Lower lobe of right lung (tissue), 2 donors: Measurements from ENCODE around the gene LONRF3. TPM values are rescaled to one million over a fixed set of nuclear protein-coding genes. Genes with fewer than 3 reads are reported as not detected.

ENCODE experiments used
- ATAC-seq, 2 donors: fragments of 200-7000 bp; cut with Tn5 transposase; one replicate each; pipeline ENCODE4 v1.9.1; 2020 to 2022; ENCODE audit warnings: mild to moderate bottlenecking in 2 of 2, moderate library complexity in 2 of 2
- DNase-seq: peaks from one replicate; pipeline ENCODE4 v3.0.0-alpha.2; 2020
- H3K27ac ChIP-seq: fragments of 200-600 bp; one replicate; pipeline ENCODE4 v1.8.0; 2022
- H3K27me3 ChIP-seq: fragments of 200-600 bp; one replicate; pipeline ENCODE4 v1.8.0; 2022; ENCODE audit warnings: low read depth
- H3K36me3 ChIP-seq: fragments of 200-600 bp; one replicate; pipeline ENCODE4 v1.8.0; 2022; ENCODE audit warnings: mild to moderate bottlenecking
- H3K4me1 ChIP-seq: fragments of 200-600 bp; one replicate; pipeline ENCODE4 v1.8.0; 2022
- H3K4me3 ChIP-seq: fragments of 200-600 bp; one replicate; pipeline ENCODE4 v1.8.0; 2022; ENCODE audit warnings: mild to moderate bottlenecking
- H3K9me3 ChIP-seq: fragments of 200-600 bp; one replicate; pipeline ENCODE4 v1.8.0; 2022
- intact Hi-C: fragments of 100-400 bp; cut with DNase I; formaldehyde crosslinking; loops from one replicate; pipeline ENCODE4 v1.11.0; 2022
- total RNA-seq: library from RNA; stranded (reverse); fragmentation: NEBNext Ultra II Directional; extraction: Animal tissue kit (Norgen Biotek cat#: 25700); gene quantifications from one replicate; pipeline ENCODE4 v1.2.1, GENCODE V29; 2021
- TF ChIP-seq, protein P1 (sequence below): fragments of 200-600 bp; IDR thresholded peaks from one replicate; pipeline ENCODE4 v1.8.0; 2022; ENCODE audit warnings: antibody characterized with exemption, mild to moderate bottlenecking
- donor health status: DM: no; HTN: yes; CAD: no; lungs with severe emphysema.

LONRF3 gene
- total RNA-seq, 1 donor from 2014 or later = 27.6 TPM

DNA sequence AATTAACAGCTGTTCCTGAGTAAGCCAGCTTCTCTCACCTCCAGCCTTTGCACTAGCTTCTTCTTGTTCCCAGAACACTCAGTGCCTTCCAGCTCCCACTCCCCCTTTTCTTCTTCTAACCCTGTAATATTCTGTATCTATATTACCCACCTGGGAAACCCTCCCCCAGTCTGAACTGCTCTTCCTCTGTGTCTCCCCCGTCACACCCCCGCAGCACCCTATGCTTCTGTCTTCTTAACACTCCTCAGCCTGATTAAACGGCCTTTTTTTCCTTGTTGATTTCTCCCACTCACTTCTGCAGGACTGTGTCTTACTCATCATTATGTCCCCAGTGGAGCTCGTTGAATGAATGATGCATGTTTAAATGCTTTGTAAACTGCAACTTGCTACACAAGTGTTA lies 9.0 kb upstream of the LONRF3 start:
- no peak overlapping the region for H3K4me3 ChIP-seq
- no peak for DNase-seq
- no peaks in the 10 kb centered on the region for H3K27me3 ChIP-seq
- TF ChIP-seq, protein P1, sequence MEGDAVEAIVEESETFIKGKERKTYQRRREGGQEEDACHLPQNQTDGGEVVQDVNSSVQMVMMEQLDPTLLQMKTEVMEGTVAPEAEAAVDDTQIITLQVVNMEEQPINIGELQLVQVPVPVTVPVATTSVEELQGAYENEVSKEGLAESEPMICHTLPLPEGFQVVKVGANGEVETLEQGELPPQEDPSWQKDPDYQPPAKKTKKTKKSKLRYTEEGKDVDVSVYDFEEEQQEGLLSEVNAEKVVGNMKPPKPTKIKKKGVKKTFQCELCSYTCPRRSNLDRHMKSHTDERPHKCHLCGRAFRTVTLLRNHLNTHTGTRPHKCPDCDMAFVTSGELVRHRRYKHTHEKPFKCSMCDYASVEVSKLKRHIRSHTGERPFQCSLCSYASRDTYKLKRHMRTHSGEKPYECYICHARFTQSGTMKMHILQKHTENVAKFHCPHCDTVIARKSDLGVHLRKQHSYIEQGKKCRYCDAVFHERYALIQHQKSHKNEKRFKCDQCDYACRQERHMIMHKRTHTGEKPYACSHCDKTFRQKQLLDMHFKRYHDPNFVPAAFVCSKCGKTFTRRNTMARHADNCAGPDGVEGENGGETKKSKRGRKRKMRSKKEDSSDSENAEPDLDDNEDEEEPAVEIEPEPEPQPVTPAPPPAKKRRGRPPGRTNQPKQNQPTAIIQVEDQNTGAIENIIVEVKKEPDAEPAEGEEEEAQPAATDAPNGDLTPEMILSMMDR = no peak
- H3K9me3 ChIP-seq = no peaks in the 10 kb centered on the region
- no peak overlapping the region for H3K27ac ChIP-seq
- H3K4me1 ChIP-seq = no peaks in the 10 kb centered on the region
- intact Hi-C loops = no loop called here
- ATAC-seq = no peak
- no peaks in the 10 kb centered on the region for H3K36me3 ChIP-seq

DNA sequence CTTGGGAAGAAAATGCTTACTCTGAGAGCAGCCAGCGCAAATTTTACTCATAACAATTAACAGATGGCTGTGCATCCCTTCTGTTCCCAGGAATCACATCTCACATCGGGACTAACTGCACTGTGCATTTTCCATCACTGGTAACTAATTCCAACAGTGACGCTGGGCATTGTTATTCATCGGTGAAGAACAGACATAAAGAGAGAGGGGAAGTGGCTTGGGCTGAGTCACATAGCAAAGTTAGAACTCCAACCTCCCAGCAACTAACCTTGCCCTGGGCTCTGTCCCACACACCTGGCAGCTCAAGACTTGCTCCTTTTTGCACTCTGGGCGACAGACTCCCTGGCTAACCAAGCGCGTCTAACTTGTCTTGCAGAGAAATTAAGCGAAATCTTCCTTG lies 6.4 kb upstream of the LONRF3 start:
- H3K27ac ChIP-seq = no peak overlapping the region
- no peaks in the 10 kb centered on the region for H3K9me3 ChIP-seq
- intact Hi-C loops = no loop called here
- H3K4me1 ChIP-seq = no peaks in the 10 kb centered on the region
- TF ChIP-seq, protein P1 = no peak
- H3K27me3 ChIP-seq = peaks cover 4% of the 10 kb centered on the region
- H3K36me3 ChIP-seq = no peaks in the 10 kb centered on the region
- DNase-seq = no peak
- H3K4me3 ChIP-seq = no peak overlapping the region
- no peak for ATAC-seq

DNA sequence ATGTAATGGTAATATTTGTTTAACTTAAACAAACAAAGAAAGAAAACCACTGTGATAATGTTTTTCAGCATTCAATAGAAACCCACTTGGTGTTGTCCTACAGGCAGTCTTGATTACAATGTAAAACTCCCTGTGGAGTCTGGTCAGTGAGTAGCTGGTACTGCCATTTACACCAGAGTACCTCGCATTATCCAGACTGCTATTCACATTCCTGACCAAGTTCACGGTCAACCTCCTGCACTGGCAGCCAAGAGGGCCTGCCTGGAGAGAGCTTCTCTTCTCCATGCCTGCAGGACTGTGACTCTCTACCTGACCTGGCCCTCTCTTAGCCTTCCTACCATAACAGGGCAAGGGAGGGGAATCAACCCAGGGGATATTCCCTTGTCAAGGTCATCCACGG lies 2.9 kb upstream of the LONRF3 start:
- intact Hi-C loops = no loop called here
- no peak for ATAC-seq
- H3K27me3 ChIP-seq = peaks cover 9% of the 10 kb centered on the region

DNA sequence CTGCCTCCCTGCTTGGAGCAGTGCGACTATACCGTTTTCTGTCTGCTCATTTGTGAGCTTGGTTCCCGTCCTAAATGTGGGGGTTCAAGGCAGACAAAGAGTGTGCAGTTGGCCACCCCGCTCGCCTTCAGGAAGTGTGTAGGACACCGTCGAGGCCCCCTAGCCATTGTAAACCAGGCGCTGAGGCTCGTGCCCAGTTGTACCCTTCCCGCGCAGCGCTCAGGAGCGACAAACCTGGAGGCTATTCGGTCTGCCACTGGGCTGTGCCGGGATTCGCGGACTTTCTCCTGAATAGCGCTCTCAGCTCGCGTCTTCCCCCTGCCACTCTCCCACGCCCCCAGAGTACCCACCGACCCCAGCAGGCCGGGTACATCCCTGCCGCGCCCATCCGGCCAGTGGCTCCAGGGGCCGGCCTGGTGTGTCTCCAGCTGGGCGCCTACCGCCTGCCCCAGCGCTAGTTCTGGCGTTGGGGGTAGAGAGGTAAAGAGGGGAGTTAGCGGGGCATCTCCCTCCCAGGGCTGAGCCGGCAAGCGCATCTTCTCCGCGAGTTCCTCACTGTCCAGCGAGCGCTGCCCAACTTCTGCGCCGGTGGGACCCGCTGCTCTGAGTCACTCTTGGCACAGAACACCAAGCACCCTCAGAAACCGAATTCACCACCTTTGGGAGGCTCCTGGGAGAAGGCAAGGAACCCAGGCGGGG lies 880 bp upstream of the LONRF3 start:
- DNase-seq = peak; percentile 48
- Histone ChIP-seq H3K9me3 (no peaks in the 10 kb centered on the region), H3K36me3 (no peaks in the 10 kb centered on the region), H3K4me3 (peak overlapping the region; percentile 66), H3K27me3 (peaks cover 9% of the 10 kb centered on the region), H3K4me1 (peaks cover 7% of the 10 kb centered on the region), H3K27ac (no peak overlapping the region)
- TF ChIP-seq, protein P1 = no peak
- intact Hi-C loops = no loop called here
- ATAC-seq = peak in 1 of 2 donors; percentile 6

More for the DNA sequence above, 2.9 kb upstream of the LONRF3 start:
- H3K27ac ChIP-seq = no peak overlapping the region
- DNase-seq = no peak
- TF ChIP-seq, protein P1 = no peak
- no peaks in the 10 kb centered on the region for H3K9me3 ChIP-seq
- H3K4me3 ChIP-seq = no peak overlapping the region
- no peaks in the 10 kb centered on the region for H3K36me3 ChIP-seq
- peaks cover 7% of the 10 kb centered on the region for H3K4me1 ChIP-seq

DNA sequence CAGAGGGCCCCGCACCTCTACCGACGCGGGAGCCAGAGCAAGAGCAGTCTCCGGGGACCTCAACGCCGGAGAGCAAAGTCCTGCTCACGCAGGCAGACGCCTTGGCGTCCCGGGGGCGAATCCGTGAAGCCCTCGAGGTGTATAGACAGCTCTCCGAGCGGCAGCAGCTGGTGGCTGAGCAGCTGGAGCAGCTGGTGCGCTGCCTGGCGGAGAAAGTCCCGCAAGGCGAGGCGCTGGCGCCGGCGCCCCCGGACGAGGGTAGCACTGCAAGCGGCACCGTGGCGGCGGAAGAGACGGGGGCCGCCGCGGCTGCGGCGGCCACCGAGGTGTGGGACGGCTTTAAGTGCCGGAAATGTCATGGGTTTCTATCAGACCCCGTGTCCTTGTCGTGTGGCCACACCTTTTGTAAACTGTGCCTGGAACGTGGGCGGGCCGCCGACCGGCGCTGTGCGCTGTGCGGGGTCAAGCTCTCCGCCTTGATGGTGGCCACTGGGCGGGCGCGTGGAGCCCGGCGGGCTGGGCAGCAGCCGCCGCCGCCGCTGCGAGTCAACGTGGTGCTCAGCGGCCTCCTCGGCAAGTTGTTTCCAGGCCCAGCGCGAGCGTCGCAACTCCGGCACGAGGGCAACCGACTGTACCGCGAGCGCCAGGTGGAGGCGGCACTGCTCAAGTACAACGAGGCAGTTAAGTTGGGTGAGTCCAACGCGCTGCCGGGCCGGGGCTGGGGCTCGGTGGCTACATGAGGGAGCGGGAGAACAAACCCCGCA lies 672 bp downstream of the LONRF3 start:
- DNase-seq (peak; percentile 68), ATAC-seq (peak; percentile 60 to 73)
- Histone ChIP-seq H3K4me3 (peak overlapping the region; percentile 66), H3K4me1 (peaks cover 7% of the 10 kb centered on the region), H3K36me3 (peaks cover 4% of the 10 kb centered on the region), H3K27me3 (peaks cover 9% of the 10 kb centered on the region), H3K9me3 (no peaks in the 10 kb centered on the region), H3K27ac (peak overlapping the region; percentile 87)
- intact Hi-C loops = no loop called here
- TF ChIP-seq, protein P1 = no peak
